Mesenchymal stem cell (in vitro differentiated cells and primary cell): ENCODE measurements around the gene C4orf50.
A peak's percentile ranks its signal among the peaks of the same experiment; 100 is the strongest.
"Not testable (repeated sequence)": the region's sequence is repeated elsewhere in the genome, so short reads cannot be mapped to it uniquely, and the experiment has no call there.

Experiments used
- DNase-seq: peaks from one replicate; pipeline ENCODE4 v3.0.0-alpha.2; 2013
- H2AFZ ChIP-seq: one replicate; pipeline ENCODE4 v1.6.1; 2013; ENCODE audit warnings: low read depth, mild to moderate bottlenecking, control low read depth, inconsistent platforms, low read length, moderate library complexity
- H2AK5ac ChIP-seq: 2 replicates; pipeline ENCODE4 v1.6.1; 2013; ENCODE audit warnings: low read length, moderate library complexity, mild to moderate bottlenecking, inconsistent platforms; ENCODE audit not compliant: severe bottlenecking
- H2BK120ac ChIP-seq: one replicate; pipeline ENCODE4 v1.6.1; 2013; ENCODE audit warnings: low read depth, mild to moderate bottlenecking, inconsistent platforms, low read length, moderate library complexity
- H2BK12ac ChIP-seq, 2 experiments: one replicate each; pipeline ENCODE4 v1.6.1; 2013; ENCODE audit warnings: inconsistent platforms in 2 of 2, low read length in 2 of 2, mild to moderate bottlenecking in 2 of 2, moderate library complexity in 2 of 2, control low read depth in 1 of 2
- H2BK15ac ChIP-seq: one replicate; pipeline ENCODE4 v1.6.1; 2013; ENCODE audit warnings: mild to moderate bottlenecking, low read depth, inconsistent platforms; ENCODE audit not compliant: poor library complexity, severe bottlenecking
- H2BK5ac ChIP-seq: 2 replicates; pipeline ENCODE4 v1.6.1; 2013; ENCODE audit warnings: low read depth, mild to moderate bottlenecking, low read length, control low read depth, inconsistent platforms; ENCODE audit not compliant: poor library complexity, severe bottlenecking
- H3K14ac ChIP-seq, 2 experiments: one replicate each; pipeline ENCODE4 v1.6.1; 2013; ENCODE audit warnings: inconsistent platforms in 2 of 2, low read length in 2 of 2, control low read depth in 1 of 2, mild to moderate bottlenecking in 1 of 2, moderate library complexity in 1 of 2
- H3K18ac ChIP-seq, 2 experiments: one replicate each; pipeline ENCODE4 v1.6.1; 2013; ENCODE audit warnings: inconsistent platforms in 2 of 2, low read length in 2 of 2, control low read depth in 1 of 2, low read depth in 1 of 2, mild to moderate bottlenecking in 1 of 2
- H3K23ac ChIP-seq, 2 experiments: one replicate each; pipeline ENCODE4 v1.6.1; 2013; ENCODE audit warnings: inconsistent platforms in 2 of 2, low read length in 2 of 2, mild to moderate bottlenecking in 2 of 2, moderate library complexity in 2 of 2, control low read depth in 1 of 2
- H3K27ac ChIP-seq: 2 replicates; pipeline ENCODE4 v1.5.1; 2013; ENCODE audit warnings: mild to moderate bottlenecking, moderate library complexity, low read length, control low read depth, inconsistent platforms; ENCODE audit not compliant: poor library complexity, severe bottlenecking
- H3K27me3 ChIP-seq, 2 experiments: 2 replicates each; pipeline versions ENCODE4 v1.6.1 to v1.7.0; 2013; ENCODE audit warnings: low read length in 2 of 2, mild to moderate bottlenecking in 2 of 2, moderate library complexity in 2 of 2, control low read depth in 1 of 2, inconsistent platforms in 1 of 2; ENCODE audit not compliant: control insufficient read depth in 1 of 2, insufficient read depth in 1 of 2
- H3K36me3 ChIP-seq, 2 experiments: 2 replicates each; pipeline versions ENCODE4 v1.6.1 to v1.7.0; 2013; ENCODE audit warnings: low read length in 2 of 2, control low read depth in 1 of 2, inconsistent platforms in 1 of 2, low read depth in 1 of 2, mild to moderate bottlenecking in 1 of 2; ENCODE audit not compliant: insufficient read depth in 2 of 2, control insufficient read depth in 1 of 2
- H3K4ac ChIP-seq, 2 experiments: one replicate each; pipeline ENCODE4 v1.6.1; 2013; ENCODE audit warnings: inconsistent platforms in 2 of 2, low read length in 2 of 2, mild to moderate bottlenecking in 2 of 2, moderate library complexity in 2 of 2, control low read depth in 1 of 2, low read depth in 1 of 2
- H3K4me1 ChIP-seq: 2 replicates; pipeline ENCODE4 v1.6.1; 2013; ENCODE audit warnings: low read depth, low read length, control low read depth; ENCODE audit not compliant: control insufficient read depth, insufficient read depth
- H3K4me2 ChIP-seq: 2 replicates; pipeline ENCODE4 v1.6.1; 2013; ENCODE audit warnings: low read length, mild to moderate bottlenecking, inconsistent platforms; ENCODE audit not compliant: poor library complexity, severe bottlenecking
- H3K4me3 ChIP-seq, 2 experiments: 2 replicates each; pipeline versions ENCODE4 v1.5.1 to v1.7.0; 2013; ENCODE audit warnings: low read length in 2 of 2, mild to moderate bottlenecking in 2 of 2, control low read depth in 1 of 2, low read depth in 1 of 2; ENCODE audit not compliant: insufficient read depth in 1 of 2
- H3K79me1 ChIP-seq: replicated peaks from 2 replicates; pipeline ENCODE4 v1.6.1; 2013; ENCODE audit warnings: mild to moderate bottlenecking, control low read depth, low read length, inconsistent platforms; ENCODE audit not compliant: poor library complexity, severe bottlenecking
- H3K9ac ChIP-seq: 2 replicates; pipeline ENCODE4 v1.7.0; 2013; ENCODE audit warnings: mild to moderate bottlenecking, low read length, moderate library complexity
- H3K9me3 ChIP-seq: 2 replicates; pipeline ENCODE4 v1.7.0; 2013; ENCODE audit warnings: mild to moderate bottlenecking, low read length; ENCODE audit not compliant: control insufficient read depth
- H4K8ac ChIP-seq: one replicate; pipeline ENCODE4 v1.6.1; 2013; ENCODE audit warnings: inconsistent platforms, mild to moderate bottlenecking, low read length, moderate library complexity
- H4K91ac ChIP-seq: one replicate; pipeline ENCODE4 v1.6.1; 2013; ENCODE audit warnings: mild to moderate bottlenecking, low read length, inconsistent platforms
- WGBS: methylation state at CpG from one replicate; pipeline ENCODE4 v1.1.7; 2013; ENCODE audit warnings: mixed read lengths; 5-methylcytosine and 5-hydroxymethylcytosine counted together

Gene C4orf50

GRCh38 chr4:5952286-5952974 is 65.8 kb downstream of the C4orf50 start:
- Histone ChIP-seq H3K14ac (no peak overlapping the region), H2AFZ (no peak overlapping the region), H3K18ac (no peak overlapping the region), H3K4me3 (no peak overlapping the region), H3K36me3 (no peaks in the 10 kb centered on the region), H2BK15ac (no peak overlapping the region), H2AK5ac (no peak overlapping the region), H3K9ac (no peak overlapping the region), H4K8ac (no peak overlapping the region), H3K79me1 (no peaks in the 10 kb centered on the region), H2BK12ac (no peak overlapping the region), H3K4me1 (peaks cover 3% of the 10 kb centered on the region), H3K4ac (no peak overlapping the region), H2BK120ac (no peak overlapping the region), H3K23ac (no peak overlapping the region), H4K91ac (no peak overlapping the region), H2BK5ac (no peak overlapping the region), H3K4me2 (no peak overlapping the region), H3K9me3 (peaks cover 5% of the 10 kb centered on the region), H3K27ac (no peak overlapping the region), H3K27me3 (peaks cover 4 to 67% of the 10 kb centered on the region in 2 experiments)
- WGBS: 87% methylated on average over 22 of the region's 22 CpGs
- no peak for DNase-seq

- H3K27me3 ChIP-seq: peaks cover 0 to 30% of the 10 kb centered on the region in 2 experiments
- not testable (repeated sequence) for H3K79me1 ChIP-seq, H3K4ac ChIP-seq, H2BK12ac ChIP-seq, H2AK5ac ChIP-seq, H3K23ac ChIP-seq, H3K4me2 ChIP-seq, H3K9me3 ChIP-seq, H3K14ac ChIP-seq, H2AFZ ChIP-seq, H3K27ac ChIP-seq, H3K9ac ChIP-seq, H3K18ac ChIP-seq, H2BK5ac ChIP-seq, H3K4me3 ChIP-seq, H3K36me3 ChIP-seq, DNase-seq, H2BK120ac ChIP-seq, H4K91ac ChIP-seq, H4K8ac ChIP-seq, H3K4me1 ChIP-seq, H2BK15ac ChIP-seq
- 72% methylated on average over 3 of the region's 6 CpGs for WGBS
Observed at GRCh38 chr4:5946653-5947052, 71.6 kb downstream of the C4orf50 start.

- H3K27ac ChIP-seq: no peak overlapping the region
- H3K14ac ChIP-seq: no peak overlapping the region
- H3K27me3 ChIP-seq: peaks cover 0 to 29% of the 10 kb centered on the region in 2 experiments
- H3K23ac ChIP-seq: no peak overlapping the region
- no peak overlapping the region for H3K9ac ChIP-seq
- H4K8ac ChIP-seq: no peak overlapping the region
- H4K91ac ChIP-seq: no peak overlapping the region
- no peak overlapping the region for H3K4me2 ChIP-seq
- H3K4me1 ChIP-seq: no peaks in the 10 kb centered on the region
- no peaks in the 10 kb centered on the region for H3K36me3 ChIP-seq
- H3K79me1 ChIP-seq: no peaks in the 10 kb centered on the region
- DNase-seq: no peak
- peaks cover 12% of the 10 kb centered on the region for H3K9me3 ChIP-seq
- no peak overlapping the region for H3K4ac ChIP-seq
- peak overlapping the region in 1 of 2 experiments; percentile 10 for H3K4me3 ChIP-seq
- WGBS: 89% methylated on average over 5 of the region's 6 CpGs
- no peak overlapping the region for H2AFZ ChIP-seq
- H2BK15ac ChIP-seq: no peak overlapping the region
- no peak overlapping the region for H2BK5ac ChIP-seq
- no peak overlapping the region for H2BK120ac ChIP-seq
- no peak overlapping the region for H2AK5ac ChIP-seq
- no peak overlapping the region for H2BK12ac ChIP-seq
- no peak overlapping the region for H3K18ac ChIP-seq
Observed at GRCh38 chr4:5945936-5946335, 72.3 kb downstream of the C4orf50 start.

- DNase-seq: no peak
- no peak overlapping the region for H4K8ac ChIP-seq
- no peak overlapping the region for H2BK120ac ChIP-seq
- peaks cover 17% of the 10 kb centered on the region for H3K9me3 ChIP-seq
- no peak overlapping the region for H3K9ac ChIP-seq
- no peak overlapping the region for H2BK15ac ChIP-seq
- no peak overlapping the region for H4K91ac ChIP-seq
- no peak overlapping the region for H3K23ac ChIP-seq
- no peak overlapping the region for H3K14ac ChIP-seq
- WGBS: 91% methylated on average over 11 of the region's 11 CpGs
- H3K27ac ChIP-seq: no peak overlapping the region
- H3K4me2 ChIP-seq: no peak overlapping the region
- peaks cover 0 to 24% of the 10 kb centered on the region in 2 experiments for H3K27me3 ChIP-seq
- H3K4me1 ChIP-seq: no peaks in the 10 kb centered on the region
- H3K36me3 ChIP-seq: no peaks in the 10 kb centered on the region
- H3K4ac ChIP-seq: no peak overlapping the region
- H3K18ac ChIP-seq: no peak overlapping the region
- H2BK5ac ChIP-seq: no peak overlapping the region
- H2AK5ac ChIP-seq: no peak overlapping the region
- H2BK12ac ChIP-seq: no peak overlapping the region
- no peak overlapping the region for H3K4me3 ChIP-seq
- no peaks in the 10 kb centered on the region for H3K79me1 ChIP-seq
- no peak overlapping the region for H2AFZ ChIP-seq
Observed at GRCh38 chr4:5945171-5945570, 73.1 kb downstream of the C4orf50 start.
